Activated CD4-positive, alpha-beta T cell treated with anti-CD3 and anti-CD28 coated beads, Interleukin-2, amount 50 U/mL, for 24 hours (primary cell): Measurements from ENCODE around the gene P2RY6.

Experiments used
- DNase-seq, 2 donors: peaks; one replicate each; pipeline ENCODE4 v3.0.0-alpha.2; 2020; ENCODE audit warnings: low read depth in 1 of 2, low spot score in 1 of 2

The P2RY6 gene

DNA sequence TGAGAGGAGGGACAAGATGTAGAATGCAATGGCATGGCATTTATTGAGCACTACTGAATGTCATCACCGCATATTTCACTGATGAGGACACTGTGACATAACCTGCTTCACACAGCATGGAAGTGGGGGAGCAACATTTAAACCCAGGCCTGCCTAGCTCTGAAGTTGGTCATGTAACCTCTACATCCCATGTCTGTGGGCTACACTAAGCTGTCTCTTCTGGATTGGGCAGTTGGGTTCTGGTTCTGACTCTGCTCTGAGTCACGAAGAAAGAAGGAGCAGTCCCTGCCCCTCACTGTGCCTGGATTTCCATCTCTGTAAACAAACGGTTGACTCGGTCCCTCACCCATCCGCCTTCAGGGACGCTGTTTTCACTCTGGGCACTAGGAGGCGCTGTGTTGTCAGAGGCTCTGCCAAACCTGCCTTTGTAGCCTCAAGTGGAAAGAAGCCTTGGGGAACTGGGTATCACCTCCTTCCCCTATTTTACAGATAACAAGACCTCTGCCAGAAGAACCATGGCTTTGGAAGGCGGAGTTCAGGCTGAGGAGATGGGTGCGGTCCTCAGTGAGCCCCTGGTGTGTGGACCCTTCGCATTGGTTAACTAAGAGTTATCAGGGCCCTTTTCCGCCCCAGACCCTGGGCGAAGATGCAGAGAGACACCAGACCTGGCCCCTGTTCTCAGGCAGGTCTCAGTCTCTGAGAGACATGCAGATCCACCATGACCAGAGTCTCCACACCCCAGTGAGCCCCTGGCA is 23.3 kb downstream of the P2RY6 start:
- peak; percentile 56 to 77 for DNase-seq

DNA sequence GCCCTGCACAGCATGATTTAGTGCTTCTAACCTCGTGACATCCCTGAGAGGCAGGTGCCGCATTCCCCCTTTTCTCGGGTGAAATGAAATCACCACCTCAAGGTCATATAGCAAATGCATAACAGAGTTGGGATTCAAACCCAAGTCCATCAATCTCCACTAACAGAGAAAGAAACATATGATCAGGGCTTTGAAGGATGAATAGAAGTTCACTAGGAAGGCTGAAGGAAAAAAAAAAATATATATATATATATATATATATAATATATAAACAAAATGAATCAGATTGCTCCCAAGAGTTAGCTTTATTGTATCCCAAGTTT is 23.8 kb downstream of the P2RY6 start:
- no peak for DNase-seq

DNA sequence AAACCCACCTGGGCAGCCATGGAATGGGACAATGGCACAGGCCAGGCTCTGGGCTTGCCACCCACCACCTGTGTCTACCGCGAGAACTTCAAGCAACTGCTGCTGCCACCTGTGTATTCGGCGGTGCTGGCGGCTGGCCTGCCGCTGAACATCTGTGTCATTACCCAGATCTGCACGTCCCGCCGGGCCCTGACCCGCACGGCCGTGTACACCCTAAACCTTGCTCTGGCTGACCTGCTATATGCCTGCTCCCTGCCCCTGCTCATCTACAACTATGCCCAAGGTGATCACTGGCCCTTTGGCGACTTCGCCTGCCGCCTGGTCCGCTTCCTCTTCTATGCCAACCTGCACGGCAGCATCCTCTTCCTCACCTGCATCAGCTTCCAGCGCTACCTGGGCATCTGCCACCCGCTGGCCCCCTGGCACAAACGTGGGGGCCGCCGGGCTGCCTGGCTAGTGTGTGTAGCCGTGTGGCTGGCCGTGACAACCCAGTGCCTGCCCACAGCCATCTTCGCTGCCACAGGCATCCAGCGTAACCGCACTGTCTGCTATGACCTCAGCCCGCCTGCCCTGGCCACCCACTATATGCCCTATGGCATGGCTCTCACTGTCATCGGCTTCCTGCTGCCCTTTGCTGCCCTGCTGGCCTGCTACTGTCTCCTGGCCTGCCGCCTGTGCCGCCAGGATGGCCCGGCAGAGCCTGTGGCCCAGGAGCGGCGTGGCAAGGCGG is 24.5 kb downstream of the P2RY6 start:
- DNase-seq: no peak

DNA sequence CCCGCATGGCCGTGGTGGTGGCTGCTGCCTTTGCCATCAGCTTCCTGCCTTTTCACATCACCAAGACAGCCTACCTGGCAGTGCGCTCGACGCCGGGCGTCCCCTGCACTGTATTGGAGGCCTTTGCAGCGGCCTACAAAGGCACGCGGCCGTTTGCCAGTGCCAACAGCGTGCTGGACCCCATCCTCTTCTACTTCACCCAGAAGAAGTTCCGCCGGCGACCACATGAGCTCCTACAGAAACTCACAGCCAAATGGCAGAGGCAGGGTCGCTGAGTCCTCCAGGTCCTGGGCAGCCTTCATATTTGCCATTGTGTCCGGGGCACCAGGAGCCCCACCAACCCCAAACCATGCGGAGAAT is 25.1 kb downstream of the P2RY6 start:
- no peak for DNase-seq

DNA sequence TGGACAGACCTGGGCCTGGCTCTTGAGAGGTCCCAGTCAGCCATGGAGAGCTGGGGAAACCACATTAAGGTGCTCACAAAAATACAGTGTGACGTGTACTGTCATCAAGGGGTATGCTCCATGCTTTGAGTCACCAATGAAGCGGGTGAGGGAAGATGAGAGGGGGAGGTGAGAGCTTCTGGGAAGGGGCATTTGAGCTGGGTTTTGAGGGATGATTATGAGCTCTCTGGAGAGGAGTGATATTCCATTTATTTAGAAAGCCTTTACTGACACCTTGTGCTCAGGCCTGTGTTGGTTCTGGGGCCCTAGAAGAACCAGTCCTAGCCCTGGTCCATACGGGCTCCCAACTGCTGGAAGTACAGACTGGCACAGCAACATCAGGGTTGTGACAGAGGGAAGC is 25.6 kb downstream of the P2RY6 start:
- DNase-seq: no peak

DNA sequence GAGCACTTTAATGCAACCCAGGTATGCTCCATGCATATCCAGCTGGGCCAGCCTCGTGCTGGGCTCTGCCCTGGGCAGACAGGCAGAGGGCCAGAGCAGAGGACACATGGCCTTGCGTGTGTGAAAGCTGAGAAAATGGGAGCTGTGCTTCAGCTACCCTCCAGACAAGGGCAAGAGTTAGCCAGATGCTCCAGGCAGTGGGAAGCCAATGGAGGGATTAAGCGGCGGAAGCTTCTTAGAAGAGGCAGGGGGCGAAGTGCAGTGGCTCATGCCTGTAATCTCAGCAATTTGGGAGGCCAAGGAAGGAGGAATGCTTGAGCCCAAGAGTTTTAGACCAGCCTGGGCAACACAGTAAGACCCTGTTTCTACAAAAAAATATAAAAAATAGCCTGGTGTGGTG is 26.1 kb downstream of the P2RY6 start:
- DNase-seq: no peak

DNA sequence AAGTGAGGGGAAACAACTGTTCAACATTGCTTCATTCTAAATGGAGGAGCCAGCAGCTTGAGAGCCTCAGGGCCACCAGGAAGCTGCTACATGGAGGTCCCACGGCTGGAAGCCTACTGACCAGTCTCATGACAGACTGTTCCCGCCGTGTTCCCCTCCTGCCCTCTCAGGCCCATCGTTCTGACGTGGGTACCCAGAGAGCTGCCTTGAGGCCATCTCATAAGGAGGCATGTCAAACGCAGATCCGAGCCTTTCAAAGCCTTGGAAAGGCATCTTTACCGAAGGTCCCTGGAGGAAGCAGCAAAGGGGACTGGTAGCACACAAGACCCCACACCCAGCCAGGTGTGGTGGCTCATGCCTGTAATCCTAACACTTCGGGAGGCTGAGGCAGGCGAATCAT is 27.6 kb downstream of the P2RY6 start:
- no peak for DNase-seq

DNA sequence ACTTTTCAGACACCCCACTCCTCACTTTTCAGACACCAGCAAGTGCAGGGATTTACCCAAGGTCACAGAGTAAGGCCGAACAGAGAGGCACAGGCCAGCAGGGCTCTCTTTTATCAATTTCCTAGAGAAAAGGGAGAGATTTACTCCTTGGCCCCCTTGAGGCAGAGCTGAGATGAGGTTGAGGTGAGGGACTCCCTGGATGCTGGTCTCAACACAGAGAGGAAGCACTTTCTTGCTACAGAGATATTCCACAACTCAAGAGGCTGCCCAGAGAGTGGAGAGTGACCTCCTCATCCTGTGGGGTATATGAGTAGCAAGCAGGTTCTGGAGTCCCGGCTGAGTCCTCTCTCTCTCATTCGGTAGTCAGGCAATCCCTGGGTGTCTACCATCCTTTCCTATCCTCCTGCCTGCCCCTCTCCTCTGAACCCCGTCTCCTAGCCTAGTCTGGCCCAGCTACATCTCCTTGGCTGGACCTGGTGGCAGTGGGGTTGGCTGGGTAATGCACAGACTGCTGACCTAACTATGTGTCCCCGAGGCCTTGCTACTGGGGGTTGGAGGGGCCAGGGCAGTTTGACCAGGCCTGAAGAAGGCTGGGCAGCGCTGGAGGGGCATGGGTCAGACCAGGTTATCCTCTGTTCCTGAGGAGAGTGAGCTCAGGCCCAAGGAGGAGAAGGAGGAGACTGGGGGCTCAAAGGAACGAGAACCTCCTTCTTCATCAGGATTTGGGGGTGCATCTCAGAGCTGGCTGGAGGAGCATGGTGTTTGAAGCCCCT is 34.1 kb downstream of the P2RY6 start:
- DNase-seq: no peak

DNA sequence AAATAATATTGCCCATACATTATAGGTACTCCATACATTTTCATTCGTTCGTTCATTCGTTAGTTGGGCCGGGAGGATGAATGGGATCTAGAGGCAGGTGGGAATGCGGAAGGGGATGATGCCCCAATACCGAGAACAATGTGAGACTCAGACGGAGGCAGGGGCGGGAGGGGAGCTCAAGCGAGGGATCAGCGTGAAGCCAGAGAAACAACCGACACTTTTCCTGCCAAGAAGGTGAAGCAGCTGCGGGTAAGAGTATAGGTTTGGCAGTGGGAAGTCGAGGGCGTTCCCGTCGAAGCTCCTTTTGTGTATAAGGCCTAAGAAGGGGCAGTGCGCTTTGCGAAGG is 34.8 kb downstream of the P2RY6 start:
- no peak for DNase-seq

DNA sequence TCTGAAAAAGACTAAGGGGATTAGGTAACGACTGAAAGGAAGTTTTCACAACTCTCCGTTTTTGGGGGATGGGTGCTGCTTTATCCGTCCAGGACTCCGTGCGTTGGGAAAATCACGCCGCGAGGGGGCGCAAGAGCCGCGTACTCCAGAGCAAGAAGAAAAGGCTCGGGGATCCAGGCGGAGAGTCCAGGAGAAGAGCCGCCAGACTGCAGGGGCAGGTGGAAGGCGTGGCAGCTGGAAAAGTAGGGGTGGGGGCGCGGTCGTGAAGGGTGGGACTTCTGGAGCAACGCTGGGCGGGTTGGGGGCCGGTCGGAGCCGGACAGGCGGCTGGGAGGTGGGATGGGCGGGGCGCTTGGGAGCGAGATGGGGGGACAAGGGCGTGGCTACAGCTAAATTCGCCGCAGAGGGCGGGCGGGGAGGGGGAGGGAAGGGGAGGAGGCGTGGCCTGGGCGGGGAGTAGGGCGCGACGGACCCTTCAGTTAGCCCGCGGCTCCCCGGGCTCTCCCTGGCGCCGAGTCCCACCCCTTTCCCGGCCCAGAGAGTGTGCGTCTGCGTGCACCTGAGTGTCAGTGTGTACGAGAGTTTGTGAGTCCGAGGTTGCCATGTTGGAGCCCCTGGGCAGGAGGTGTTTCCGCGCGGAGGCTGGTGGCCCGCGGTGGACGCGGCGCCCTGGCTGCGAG is 35.3 kb downstream of the P2RY6 start:
- DNase-seq: peak; percentile 83 to 84

DNA sequence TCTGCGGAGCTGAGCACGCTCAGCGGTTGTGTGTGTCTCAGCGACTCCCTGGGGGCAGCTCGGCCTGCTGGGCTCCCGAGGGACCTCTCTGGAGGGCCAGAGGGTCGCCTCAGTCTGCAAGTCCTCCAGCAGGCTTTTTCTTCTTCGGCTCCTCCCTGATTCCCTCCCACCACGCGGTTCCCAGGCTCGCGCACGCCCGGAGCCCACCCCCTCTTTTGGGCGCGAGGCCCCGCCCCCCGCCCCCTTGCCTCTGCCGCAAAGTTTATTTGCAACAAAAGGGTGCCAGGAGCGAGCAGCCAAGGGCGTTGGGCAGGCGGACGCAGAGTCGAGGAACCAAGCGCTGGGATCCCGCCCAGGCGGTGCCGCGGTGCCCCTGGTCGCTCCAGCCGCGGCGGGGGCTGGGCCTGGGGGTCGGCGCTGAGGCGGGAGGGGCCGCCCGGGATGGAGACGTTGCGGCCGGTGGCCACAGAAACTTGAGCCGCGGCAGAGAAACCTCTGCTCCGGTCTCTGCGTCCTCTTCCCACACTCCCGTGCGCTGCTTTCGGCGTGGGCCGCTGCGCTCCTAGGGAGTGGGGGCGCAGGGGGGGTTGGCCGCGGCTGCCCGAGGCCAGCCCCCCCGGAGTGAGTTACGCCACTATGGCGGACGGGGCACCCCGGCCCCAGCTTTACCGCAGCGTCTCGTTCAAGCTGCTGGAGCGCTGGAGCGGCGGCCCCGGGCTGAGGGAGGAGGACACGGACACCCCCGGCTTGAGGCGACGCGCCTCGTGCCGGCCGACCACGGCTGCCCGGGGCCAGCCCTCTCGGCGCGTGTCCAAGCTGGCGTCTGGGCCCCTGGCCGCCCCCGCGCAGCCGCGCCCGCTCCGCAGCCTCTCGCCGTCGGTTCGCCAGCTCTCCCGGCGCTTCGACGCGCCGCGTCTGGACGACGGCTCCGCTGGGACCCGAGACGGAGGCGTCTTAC is 36.1 kb downstream of the P2RY6 start, which contains the start of gene ARHGEF17:
TSS of gene ARHGEF17 (plus strand) at position 274 of the 958 bp plus-strand sequence. CDS start at position 637, 363 bp downstream.
- DNase-seq: peak; percentile 10 to 13

DNA sequence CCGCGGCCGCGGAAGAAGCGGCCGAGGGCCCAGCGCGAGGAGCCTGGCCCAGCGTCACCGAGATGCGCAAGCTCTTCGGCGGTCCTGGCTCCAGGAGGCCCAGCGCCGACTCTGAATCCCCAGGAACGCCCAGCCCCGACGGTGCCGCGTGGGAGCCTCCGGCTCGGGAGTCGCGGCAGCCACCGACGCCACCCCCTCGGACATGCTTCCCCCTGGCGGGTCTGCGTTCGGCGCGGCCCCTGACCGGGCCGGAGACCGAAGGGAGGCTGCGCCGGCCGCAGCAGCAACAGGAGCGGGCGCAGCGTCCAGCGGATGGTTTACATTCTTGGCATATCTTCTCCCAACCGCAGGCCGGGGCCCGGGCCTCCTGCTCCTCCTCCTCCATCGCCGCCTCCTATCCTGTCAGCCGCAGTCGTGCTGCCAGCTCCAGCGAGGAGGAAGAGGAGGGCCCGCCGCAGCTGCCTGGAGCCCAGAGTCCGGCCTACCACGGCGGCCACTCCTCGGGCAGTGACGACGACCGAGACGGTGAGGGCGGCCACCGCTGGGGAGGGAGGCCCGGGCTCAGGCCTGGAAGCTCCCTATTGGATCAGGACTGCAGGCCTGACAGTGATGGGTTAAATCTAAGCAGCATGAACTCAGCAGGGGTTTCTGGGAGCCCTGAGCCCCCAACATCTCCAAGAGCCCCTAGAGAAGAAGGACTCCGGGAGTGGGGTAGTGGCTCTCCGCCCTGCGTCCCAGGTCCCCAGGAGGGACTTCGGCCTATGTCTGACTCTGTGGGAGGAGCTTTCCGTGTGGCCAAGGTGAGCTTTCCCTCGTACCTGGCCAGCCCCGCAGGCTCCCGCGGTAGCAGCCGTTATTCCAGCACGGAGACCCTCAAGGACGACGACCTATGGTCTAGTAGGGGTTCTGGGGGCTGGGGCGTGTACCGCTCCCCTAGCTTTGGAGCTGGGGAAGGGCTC is 37.1 kb downstream of the P2RY6 start:
- no peak for DNase-seq

DNA sequence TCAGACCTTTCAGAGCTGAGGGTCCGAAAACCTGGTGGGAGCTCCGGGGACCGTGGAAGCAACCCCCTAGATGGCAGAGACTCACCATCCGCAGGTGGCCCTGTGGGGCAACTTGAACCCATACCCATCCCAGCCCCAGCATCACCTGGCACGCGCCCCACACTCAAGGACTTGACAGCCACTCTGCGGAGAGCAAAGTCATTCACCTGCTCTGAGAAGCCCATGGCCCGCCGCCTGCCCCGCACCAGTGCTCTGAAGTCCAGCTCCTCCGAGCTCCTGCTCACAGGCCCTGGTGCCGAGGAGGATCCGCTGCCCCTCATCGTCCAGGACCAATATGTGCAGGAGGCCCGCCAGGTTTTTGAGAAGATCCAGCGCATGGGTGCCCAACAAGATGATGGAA is 37.9 kb downstream of the P2RY6 start:
- DNase-seq: no peak

DNA sequence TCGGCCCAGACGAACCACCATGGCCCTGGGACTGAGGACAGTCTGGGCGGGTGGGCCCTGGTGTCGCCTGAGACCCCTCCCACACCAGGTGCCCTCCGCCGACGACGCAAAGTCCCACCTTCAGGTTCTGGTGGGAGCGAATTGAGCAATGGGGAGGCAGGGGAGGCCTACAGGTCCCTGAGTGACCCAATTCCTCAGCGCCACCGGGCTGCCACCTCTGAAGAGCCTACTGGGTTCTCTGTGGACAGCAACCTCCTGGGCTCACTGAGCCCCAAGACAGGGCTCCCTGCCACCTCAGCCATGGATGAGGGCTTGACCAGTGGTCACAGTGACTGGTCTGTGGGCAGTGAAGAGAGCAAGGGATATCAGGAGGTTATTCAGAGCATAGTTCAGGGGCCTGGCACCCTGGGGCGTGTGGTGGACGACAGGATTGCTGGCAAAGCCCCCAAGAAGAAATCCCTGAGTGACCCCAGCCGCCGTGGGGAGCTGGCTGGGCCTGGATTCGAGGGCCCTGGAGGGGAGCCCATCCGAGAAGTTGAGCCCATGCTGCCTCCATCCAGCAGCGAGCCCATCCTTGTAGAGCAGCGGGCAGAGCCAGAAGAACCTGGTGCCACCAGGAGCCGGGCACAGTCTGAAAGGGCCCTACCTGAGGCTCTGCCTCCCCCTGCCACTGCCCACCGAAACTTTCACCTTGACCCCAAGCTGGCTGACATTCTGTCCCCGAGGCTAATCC is 38.7 kb downstream of the P2RY6 start:
- no peak for DNase-seq

DNA sequence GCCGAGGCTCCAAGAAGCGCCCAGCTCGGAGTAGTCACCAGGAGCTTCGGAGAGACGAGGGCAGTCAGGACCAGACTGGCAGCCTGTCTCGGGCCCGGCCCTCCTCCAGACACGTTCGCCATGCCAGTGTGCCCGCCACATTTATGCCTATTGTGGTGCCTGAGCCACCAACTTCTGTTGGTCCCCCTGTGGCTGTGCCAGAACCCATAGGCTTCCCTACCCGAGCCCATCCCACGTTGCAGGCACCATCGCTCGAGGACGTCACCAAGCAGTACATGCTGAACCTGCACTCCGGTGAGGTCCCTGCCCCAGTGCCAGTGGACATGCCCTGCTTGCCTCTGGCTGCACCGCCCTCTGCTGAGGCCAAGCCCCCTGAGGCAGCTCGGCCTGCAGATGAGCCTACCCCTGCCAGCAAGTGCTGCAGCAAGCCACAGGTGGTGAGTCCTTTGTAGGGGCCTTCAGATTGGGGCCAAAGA is 39.3 kb downstream of the P2RY6 start:
- DNase-seq: no peak

DNA sequence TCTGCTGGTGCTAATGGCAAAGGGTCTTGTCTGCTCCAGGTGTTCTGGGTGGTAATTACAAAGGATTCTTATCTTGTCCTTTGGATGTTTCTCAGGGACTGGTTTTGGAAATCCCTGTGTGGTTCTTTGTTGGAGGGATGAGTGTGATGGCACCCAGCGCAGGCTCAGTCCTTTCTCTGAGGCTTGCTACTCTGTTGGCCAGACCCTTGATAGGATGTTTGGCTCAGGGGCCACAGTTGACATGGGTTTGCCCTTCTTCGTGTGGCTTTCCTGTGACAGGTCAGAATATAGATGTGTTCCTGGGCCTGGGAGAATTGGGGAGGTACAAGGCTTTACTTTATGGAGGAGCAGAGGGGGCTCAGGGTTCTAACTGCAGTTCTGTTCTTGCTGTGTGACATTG is 39.9 kb downstream of the P2RY6 start:
- no peak for DNase-seq

DNA sequence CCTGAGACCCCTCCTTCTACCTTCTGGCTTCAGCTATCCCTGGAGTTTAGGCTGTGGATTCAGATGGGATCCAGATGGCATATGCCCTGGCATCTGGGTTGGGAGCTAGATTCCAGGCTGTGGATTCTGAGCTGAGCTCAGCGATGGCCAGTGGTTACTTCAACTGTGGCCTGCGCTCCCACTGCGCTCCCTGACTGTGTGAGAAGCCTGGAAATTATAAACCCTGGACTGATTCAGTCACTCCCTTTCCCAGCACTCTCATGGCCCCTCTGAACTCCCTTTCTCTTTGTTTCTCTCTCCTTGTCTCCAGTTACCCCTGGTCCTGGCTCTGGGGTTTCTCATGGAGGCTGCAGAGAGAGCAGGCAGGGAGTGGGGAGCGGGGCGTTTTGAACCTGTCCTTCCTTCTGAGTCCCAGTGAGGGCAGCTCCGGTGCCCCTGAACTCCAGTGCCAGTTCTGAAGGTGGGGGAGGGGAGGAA is 40.8 kb downstream of the P2RY6 start:
- DNase-seq: no peak

DNA sequence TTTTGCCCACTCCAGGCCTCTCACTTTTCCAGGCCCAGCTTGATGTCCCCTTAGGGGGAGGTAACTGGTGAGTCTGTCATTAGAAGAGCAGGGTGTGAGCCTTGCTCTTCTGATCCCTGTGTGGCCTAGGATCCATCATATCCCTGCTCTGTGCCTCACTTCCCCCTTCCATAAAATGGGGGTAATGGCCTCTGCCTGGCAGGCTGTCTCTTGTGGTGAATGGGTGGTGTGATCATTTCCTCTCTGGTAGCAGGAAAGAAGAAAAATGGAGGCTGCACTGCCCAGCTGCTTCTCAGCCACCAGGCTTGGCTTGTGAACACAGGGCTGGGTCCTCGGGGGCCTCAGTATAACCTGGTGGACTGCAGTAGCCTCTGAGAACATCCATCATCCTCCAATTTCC is 41.5 kb downstream of the P2RY6 start:
- DNase-seq: no peak
